Hepatocyte (in vitro differentiated cells): ENCODE data around the gene TAF6.

Source experiments
- CTCF ChIP-seq: fragments of 200-600 bp; sonication (generic); IDR thresholded peaks from 2 replicates; pipeline ENCODE4 v1.5.1; 2016; ENCODE audit warnings: antibody characterized with exemption, mild to moderate bottlenecking; ENCODE audit not compliant: poor library complexity
- EZH2 ChIP-seq: fragments of 200-600 bp; sonication (generic); IDR thresholded peaks from 2 replicates; pipeline ENCODE4 v1.6.1; 2016; ENCODE audit warnings: antibody characterized with exemption, mild to moderate bottlenecking, borderline replicate concordance
- EZH2phosphoT487 ChIP-seq: fragments of 200-600 bp; sonication (generic); IDR thresholded peaks from one replicate; pipeline ENCODE4 v1.6.1; 2018; ENCODE audit warnings: antibody characterized with exemption, mild to moderate bottlenecking, low read depth, moderate library complexity; ENCODE audit not compliant: unreplicated experiment, severe bottlenecking

- TF ChIP-seq CTCF (no peak), EZH2phosphoT487 (no peak), EZH2 (no peak)
Measured at GRCh38 chr7:100077205-100077604, 42.0 kb downstream of the TAF6 start.
